ENCODE measurements around the gene CCNJL. TPM values are rescaled to one million over a fixed set of nuclear protein-coding genes. Genes with fewer than 3 reads are reported as not detected.

Gene CCNJL
- polyA plus RNA-seq, 1 donor (not counting 4 experiments of a cell fraction or from before 2014, with no cell fraction given): 1.6 TPM

DNA sequence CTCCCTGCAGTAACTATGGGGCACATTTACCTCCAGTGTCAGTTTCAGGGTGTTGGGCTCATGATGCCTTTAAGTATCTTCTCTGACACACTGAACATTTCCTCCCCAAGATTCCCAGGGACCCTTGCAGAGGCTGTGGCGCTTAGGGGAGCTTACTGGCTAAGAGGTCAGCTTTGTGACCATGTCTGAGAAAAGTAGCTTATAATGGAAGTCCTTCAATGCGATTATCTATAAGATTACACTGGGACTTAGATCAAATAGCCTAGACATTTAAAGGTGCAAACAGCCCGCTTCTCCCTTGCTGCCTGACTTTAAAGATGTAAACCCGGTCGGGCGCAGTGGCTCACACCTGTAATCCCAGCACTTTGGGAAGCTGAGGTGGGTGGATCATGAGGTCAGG is 57.7 kb downstream of the CCNJL start:
- no peaks in the 10 kb centered on the region for H3K9me1 ChIP-seq (ENCODE audit: control insufficient read depth, extremely low read depth, insufficient read depth, low read length)
- no peak overlapping the region for H3K4me2 ChIP-seq (ENCODE audit: control insufficient read depth, extremely low read depth, insufficient read depth, low read depth, low read length)
- no peaks in the 10 kb centered on the region for H3K27me3 ChIP-seq (ENCODE audit: control insufficient read depth, extremely low read depth, insufficient read depth, low read length)
- H3K9ac ChIP-seq (ENCODE audit: control insufficient read depth, extremely low read depth, insufficient read depth, low read length): no peak overlapping the region
- H2AFZ ChIP-seq (ENCODE audit: control insufficient read depth, low read length): no peak overlapping the region
- H3K36me3 ChIP-seq (ENCODE audit: control insufficient read depth in 2 of 2, extremely low read depth in 1 of 2, insufficient read depth in 2 of 2, low read length in 2 of 2): peaks cover 0 to 7% of the 10 kb centered on the region in 2 experiments
- H3K4me3 ChIP-seq (ENCODE audit: control insufficient read depth in 2 of 3, extremely low read depth in 1 of 3, insufficient read depth in 2 of 3, low read depth in 1 of 3, low read length in 3 of 3): no peak overlapping the region
- dilution Hi-C loops (cut with MboI; ENCODE audit: extremely low pct_ligation_motif_present, low sequenced_read_pairs): no loop called here
- H3K79me2 ChIP-seq (ENCODE audit: control insufficient read depth, insufficient read depth, low read length): no peaks in the 10 kb centered on the region
- H3K27ac ChIP-seq (ENCODE audit: control insufficient read depth, insufficient read depth, low read length): no peak overlapping the region
- FAIRE-seq: no peak
- H4K20me1 ChIP-seq (ENCODE audit: control insufficient read depth, extremely low read depth, insufficient read depth, low read length): no peaks in the 10 kb centered on the region
- TF ChIP-seq EZH2 (IDR thresholded peaks at IDR 0.05; ENCODE audit: low read length): no peak
- TF ChIP-seq, protein P1, sequence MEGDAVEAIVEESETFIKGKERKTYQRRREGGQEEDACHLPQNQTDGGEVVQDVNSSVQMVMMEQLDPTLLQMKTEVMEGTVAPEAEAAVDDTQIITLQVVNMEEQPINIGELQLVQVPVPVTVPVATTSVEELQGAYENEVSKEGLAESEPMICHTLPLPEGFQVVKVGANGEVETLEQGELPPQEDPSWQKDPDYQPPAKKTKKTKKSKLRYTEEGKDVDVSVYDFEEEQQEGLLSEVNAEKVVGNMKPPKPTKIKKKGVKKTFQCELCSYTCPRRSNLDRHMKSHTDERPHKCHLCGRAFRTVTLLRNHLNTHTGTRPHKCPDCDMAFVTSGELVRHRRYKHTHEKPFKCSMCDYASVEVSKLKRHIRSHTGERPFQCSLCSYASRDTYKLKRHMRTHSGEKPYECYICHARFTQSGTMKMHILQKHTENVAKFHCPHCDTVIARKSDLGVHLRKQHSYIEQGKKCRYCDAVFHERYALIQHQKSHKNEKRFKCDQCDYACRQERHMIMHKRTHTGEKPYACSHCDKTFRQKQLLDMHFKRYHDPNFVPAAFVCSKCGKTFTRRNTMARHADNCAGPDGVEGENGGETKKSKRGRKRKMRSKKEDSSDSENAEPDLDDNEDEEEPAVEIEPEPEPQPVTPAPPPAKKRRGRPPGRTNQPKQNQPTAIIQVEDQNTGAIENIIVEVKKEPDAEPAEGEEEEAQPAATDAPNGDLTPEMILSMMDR (optimal IDR thresholded peaks at IDR 0.05 in 1 of 3, IDR thresholded peaks at IDR 0.05 in 1 of 3, conservative IDR thresholded peaks at IDR 0.05 in 1 of 3; ENCODE audit: extremely low read depth in 1 of 3, insufficient read depth in 2 of 3, low read length in 3 of 3): no peak
- no peak for DNase-seq (ENCODE audit: low read depth, low spot score)
- H3K9me3 ChIP-seq (ENCODE audit: control insufficient read depth, low read depth, low read length): no peaks in the 10 kb centered on the region
- H3K4me1 ChIP-seq (ENCODE audit: control insufficient read depth, extremely low read depth, insufficient read depth, low read length): no peaks in the 10 kb centered on the region

DNA sequence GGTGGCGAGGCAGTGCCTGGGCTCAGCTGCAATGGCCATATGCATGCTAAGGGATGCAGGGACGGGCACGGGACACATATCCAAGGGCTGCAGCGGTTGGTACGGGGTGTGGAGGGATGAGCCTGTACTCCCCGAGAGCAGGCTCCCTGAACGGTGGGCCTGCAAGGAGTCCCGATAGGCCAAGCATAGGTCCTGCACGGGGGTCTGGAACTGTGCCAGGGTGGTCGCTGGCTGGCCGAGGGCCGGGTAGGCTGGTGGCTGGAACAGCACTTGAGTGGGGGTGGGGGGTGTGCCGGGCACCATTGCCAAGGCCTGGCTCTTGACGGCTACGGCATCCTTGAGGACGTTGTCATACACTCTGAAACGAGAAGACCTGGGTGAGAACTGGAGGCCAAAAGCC is 58.9 kb downstream of the CCNJL start:
- no peak overlapping the region for H2AFZ ChIP-seq (ENCODE audit: control insufficient read depth, low read length)
- TF ChIP-seq, protein P1 (optimal IDR thresholded peaks at IDR 0.05 in 1 of 3, IDR thresholded peaks at IDR 0.05 in 1 of 3, conservative IDR thresholded peaks at IDR 0.05 in 1 of 3; ENCODE audit: extremely low read depth in 1 of 3, insufficient read depth in 2 of 3, low read length in 3 of 3): no peak
- TF ChIP-seq EZH2 (IDR thresholded peaks at IDR 0.05; ENCODE audit: low read length): no peak
- no peaks in the 10 kb centered on the region for H3K9me1 ChIP-seq (ENCODE audit: control insufficient read depth, extremely low read depth, insufficient read depth, low read length)
- no peak overlapping the region for H3K4me2 ChIP-seq (ENCODE audit: control insufficient read depth, extremely low read depth, insufficient read depth, low read depth, low read length)
- dilution Hi-C loops (cut with MboI; ENCODE audit: extremely low pct_ligation_motif_present, low sequenced_read_pairs): no loop called here
- no peak overlapping the region for H3K9ac ChIP-seq (ENCODE audit: control insufficient read depth, extremely low read depth, insufficient read depth, low read length)
- H3K4me1 ChIP-seq (ENCODE audit: control insufficient read depth, extremely low read depth, insufficient read depth, low read length): no peaks in the 10 kb centered on the region
- no peaks in the 10 kb centered on the region for H3K9me3 ChIP-seq (ENCODE audit: control insufficient read depth, low read depth, low read length)
- H3K79me2 ChIP-seq (ENCODE audit: control insufficient read depth, insufficient read depth, low read length): no peaks in the 10 kb centered on the region
- no peak overlapping the region for H3K27ac ChIP-seq (ENCODE audit: control insufficient read depth, insufficient read depth, low read length)
- H3K36me3 ChIP-seq (ENCODE audit: control insufficient read depth in 2 of 2, extremely low read depth in 1 of 2, insufficient read depth in 2 of 2, low read length in 2 of 2): peaks cover 0 to 7% of the 10 kb centered on the region in 2 experiments
- H3K27me3 ChIP-seq (ENCODE audit: control insufficient read depth, extremely low read depth, insufficient read depth, low read length): no peaks in the 10 kb centered on the region
- H4K20me1 ChIP-seq (ENCODE audit: control insufficient read depth, extremely low read depth, insufficient read depth, low read length): no peaks in the 10 kb centered on the region
- no peak overlapping the region for H3K4me3 ChIP-seq (ENCODE audit: control insufficient read depth in 2 of 3, extremely low read depth in 1 of 3, insufficient read depth in 2 of 3, low read depth in 1 of 3, low read length in 3 of 3)
- no peak for DNase-seq (ENCODE audit: low read depth, low spot score)
- no peak for FAIRE-seq

Measured in keratinocyte (primary cell).